Caco-2 (cell line): ENCODE results near the gene FANCM. TPM values are rescaled to one million over a fixed set of nuclear protein-coding genes. Genes with fewer than 3 reads are reported as not detected.

Experiments used
- BruUV-seq: library from RNA; stranded (reverse); fragments of 400-500 nt; replicated peaks from 2 replicates; lab custom pipeline; 2021; lab: Mats Ljungman, UMichigan
- CTCF ChIA-PET: fragments of 300-600 bp; sonication (Branson Sonifier 250); formaldehyde crosslinking; loops from one replicate; lab custom pipeline; 2022; ENCODE audit warnings: antibody characterized with exemption; lab: Charles Lee
- POLR2A ChIA-PET: fragments of 300-600 bp; sonication (Branson Sonifier 250); formaldehyde crosslinking; loops from one replicate; lab custom pipeline; 2022; ENCODE audit warnings: antibody characterized with exemption; lab: Charles Lee
- DNase-seq, 2 experiments: peaks; one replicate each; pipeline versions ENCODE4 v3.0.0 to v3.0.0-alpha.2; 2020 to 2022
- H3K27me3 ChIP-seq: replicated peaks from 2 replicates; pipeline ENCODE4 v1.6.0; 2011; ENCODE audit warnings: low read length; ENCODE audit not compliant: control insufficient read depth, insufficient read depth
- H3K36me3 ChIP-seq: 2 replicates; pipeline ENCODE4 v1.5.1; 2011; ENCODE audit warnings: low read length; ENCODE audit not compliant: control insufficient read depth, insufficient read depth
- H3K4me1 ChIP-seq: fragments of 250-450 bp; sonication (Bioruptor Pico); 2 replicates; pipeline ENCODE4 v1.5.1; 2020; ENCODE audit warnings: mild to moderate bottlenecking
- H3K4me3 ChIP-seq: 2 replicates; pipeline ENCODE4 v1.5.1; 2011; ENCODE audit warnings: low read depth, mild to moderate bottlenecking, control low read depth, low read length
- H3K9me3 ChIP-seq: fragments of 250-450 bp; sonication (Bioruptor Pico); 2 replicates; pipeline ENCODE4 v1.5.1; 2020; ENCODE audit warnings: mild to moderate bottlenecking, moderate library complexity
- H3K27ac Mint-ChIP-seq: one replicate; pipeline ENCODE4 v1.8.0; 2022; ENCODE audit warnings: mixed read lengths; ENCODE audit not compliant: unreplicated experiment
- H3K27me3 Mint-ChIP-seq: one replicate; pipeline ENCODE4 v1.8.0; 2022; ENCODE audit warnings: mixed read lengths; ENCODE audit not compliant: insufficient read depth, unreplicated experiment
- H3K36me3 Mint-ChIP-seq: one replicate; pipeline ENCODE4 v1.8.0; 2022; ENCODE audit warnings: mild to moderate bottlenecking, mixed read lengths; ENCODE audit not compliant: insufficient read depth, unreplicated experiment
- H3K4me1 Mint-ChIP-seq: one replicate; pipeline ENCODE4 v1.8.0; 2022; ENCODE audit warnings: low read depth, mixed read lengths; ENCODE audit not compliant: unreplicated experiment
- H3K4me3 Mint-ChIP-seq: one replicate; pipeline ENCODE4 v1.8.0; 2022; ENCODE audit warnings: mild to moderate bottlenecking, moderate library complexity, mixed read lengths; ENCODE audit not compliant: unreplicated experiment
- H3K9me3 Mint-ChIP-seq: one replicate; pipeline ENCODE4 v1.8.0; 2022; ENCODE audit warnings: mixed read lengths; ENCODE audit not compliant: unreplicated experiment
- CTCF ChIP-seq, 2 experiments: fragments of 200-600 bp in 1 of 2; IDR thresholded peaks; 1 replicate in 1 of 2; 2 replicates in 1 of 2; pipeline versions ENCODE4 v1.5.1 to v1.8.0; 2011 to 2022; ENCODE audit warnings: antibody characterized with exemption in 1 of 2, control low read depth in 1 of 2, inconsistent platforms in 1 of 2, low read depth in 1 of 2, low read length in 1 of 2, mild to moderate bottlenecking in 1 of 2, moderate library complexity in 1 of 2; ENCODE audit not compliant: insufficient read depth in 1 of 2, severe bottlenecking in 1 of 2, unreplicated experiment in 1 of 2
- intact Hi-C: fragments of 100-400 bp; cut with micrococcal nuclease; formaldehyde crosslinking; loops from one replicate; pipeline ENCODE4 v1.10.0; 2022; ENCODE audit not compliant: unreplicated experiment
- total RNA-seq: library from RNA; stranded (reverse); gene quantifications from 2 replicates; pipeline ENCODE4 v1.2.3, GENCODE V29; 2022

FANCM gene
- total RNA-seq, 1 experiment from 2014 or later: 13.1 TPM

GRCh38 chr14:45096218-45096617, 39.5 kb upstream of the FANCM start:
- intact Hi-C loops: no loop called here
- H3K27me3 ChIP-seq: no peaks in the 10 kb centered on the region
- Mint-ChIP-seq H3K4me1 (no peaks in the 10 kb centered on the region), H3K27ac (no peak overlapping the region), H3K36me3 (peaks cover 40% of the 10 kb centered on the region), H3K9me3 (no peaks in the 10 kb centered on the region), H3K4me3 (no peak overlapping the region), H3K27me3 (no peaks in the 10 kb centered on the region)
- H3K4me1 ChIP-seq: no peaks in the 10 kb centered on the region
- no peaks in the 10 kb centered on the region for H3K36me3 ChIP-seq
- ChIA-PET POLR2A (no interaction called here), CTCF (no interaction called here)
- TF ChIP-seq CTCF (IDR thresholded peaks at IDR 0.05; ENCODE audit: insufficient read depth in 1 of 2, low read depth in 1 of 2, low read length in 1 of 2, severe bottlenecking in 1 of 2, unreplicated experiment in 1 of 2): no peak
- no peak overlapping the region for H3K4me3 ChIP-seq
- H3K9me3 ChIP-seq: no peaks in the 10 kb centered on the region
- no peak for DNase-seq
- no TSS peak for BruUV-seq

- no TSS peak for BruUV-seq
- Histone ChIP-seq H3K4me1 (no peaks in the 10 kb centered on the region), H3K27me3 (no peaks in the 10 kb centered on the region), H3K9me3 (no peaks in the 10 kb centered on the region), H3K36me3 (no peaks in the 10 kb centered on the region), H3K4me3 (no peak overlapping the region)
- TF ChIP-seq CTCF (IDR thresholded peaks at IDR 0.05; ENCODE audit: insufficient read depth in 1 of 2, low read depth in 1 of 2, low read length in 1 of 2, severe bottlenecking in 1 of 2, unreplicated experiment in 1 of 2): no peak
- intact Hi-C loops: no loop called here
- H3K9me3 Mint-ChIP-seq: no peaks in the 10 kb centered on the region
- POLR2A ChIA-PET: no interaction called here
- H3K4me3 Mint-ChIP-seq: no peak overlapping the region
- peaks cover 17% of the 10 kb centered on the region for H3K36me3 Mint-ChIP-seq
- no peaks in the 10 kb centered on the region for H3K4me1 Mint-ChIP-seq
- DNase-seq: no peak
- no peaks in the 10 kb centered on the region for H3K27me3 Mint-ChIP-seq
- H3K27ac Mint-ChIP-seq: no peak overlapping the region
- CTCF ChIA-PET: no interaction called here
Observed at GRCh38 chr14:45103806-45104205, 31.9 kb upstream of the FANCM start.

- no peaks in the 10 kb centered on the region for H3K27me3 Mint-ChIP-seq
- no peaks in the 10 kb centered on the region for H3K4me1 Mint-ChIP-seq
- H3K36me3 Mint-ChIP-seq: peaks cover 17% of the 10 kb centered on the region
- ChIA-PET POLR2A (no interaction called here), CTCF (no interaction called here)
- H3K9me3 ChIP-seq: no peaks in the 10 kb centered on the region
- no peak overlapping the region for H3K4me3 Mint-ChIP-seq
- no peak for TF ChIP-seq CTCF (IDR thresholded peaks at IDR 0.05; ENCODE audit: insufficient read depth in 1 of 2, low read depth in 1 of 2, low read length in 1 of 2, severe bottlenecking in 1 of 2, unreplicated experiment in 1 of 2)
- DNase-seq: no peak
- H3K27me3 ChIP-seq: no peaks in the 10 kb centered on the region
- no peaks in the 10 kb centered on the region for H3K9me3 Mint-ChIP-seq
- no peak overlapping the region for H3K4me3 ChIP-seq
- no TSS peak for BruUV-seq
- H3K4me1 ChIP-seq: no peaks in the 10 kb centered on the region
- no peak overlapping the region for H3K27ac Mint-ChIP-seq
- no peaks in the 10 kb centered on the region for H3K36me3 ChIP-seq
- intact Hi-C loops: no loop called here
Observed at GRCh38 chr14:45104561-45104960, 31.2 kb upstream of the FANCM start.
